Neural progenitor cell (in vitro differentiated cells): ENCODE data around the gene WDR43. TPM values are rescaled to one million over a fixed set of nuclear protein-coding genes. Genes with fewer than 3 reads are reported as not detected.
A peak's percentile ranks its signal among the peaks of the same experiment; 100 is the strongest.

Experiments used
- DNase-seq: peaks from one replicate; pipeline ENCODE4 v3.0.0-alpha.2; 2016; ENCODE audit warnings: low spot score
- H2AFZ ChIP-seq: fragments of 200-600 bp; sonication (generic); replicated peaks from 2 replicates; pipeline ENCODE4 v1.6.1; 2016; ENCODE audit warnings: antibody characterized with exemption
- H3F3A ChIP-seq: fragments of 200-600 bp; sonication (generic); 2 replicates; pipeline ENCODE4 v1.6.1; 2016; ENCODE audit warnings: antibody characterized with exemption, low read depth
- H3K27ac ChIP-seq: fragments of 200-600 bp; sonication (generic); 2 replicates; pipeline ENCODE4 v1.5.1; 2016; ENCODE audit warnings: mild to moderate bottlenecking
- H3K27me3 ChIP-seq: fragments of 200-600 bp; sonication (generic); 2 replicates; pipeline ENCODE4 v1.6.1; 2016; ENCODE audit warnings: mild to moderate bottlenecking, moderate library complexity
- H3K36me3 ChIP-seq: fragments of 200-600 bp; sonication (generic); 2 replicates; pipeline ENCODE4 v1.5.1; 2016
- H3K4me1 ChIP-seq: fragments of 200-600 bp; sonication (generic); 2 replicates; pipeline ENCODE4 v1.6.1; 2016; ENCODE audit warnings: mixed run types
- H3K4me2 ChIP-seq: fragments of 200-600 bp; sonication (generic); 2 replicates; pipeline ENCODE4 v1.6.1; 2016
- H3K4me3 ChIP-seq: fragments of 200-600 bp; sonication (generic); 2 replicates; pipeline ENCODE4 v1.5.1; 2016
- H3K79me2 ChIP-seq: fragments of 200-600 bp; sonication (generic); 2 replicates; pipeline ENCODE4 v1.6.1; 2016; ENCODE audit warnings: low read depth
- H3K9ac ChIP-seq: fragments of 200-600 bp; sonication (generic); 2 replicates; pipeline ENCODE4 v1.6.1; 2016
- H3K9me3 ChIP-seq: fragments of 200-600 bp; sonication (generic); 2 replicates; pipeline ENCODE4 v1.5.1; 2016; ENCODE audit warnings: low read depth
- H4K20me1 ChIP-seq: fragments of 200-600 bp; sonication (generic); 2 replicates; pipeline ENCODE4 v1.6.1; 2016; ENCODE audit warnings: low read depth
- H3K27ac Mint-ChIP-seq: 3 replicates; pipeline ENCODE4 v1.8.0; 2021; ENCODE audit warnings: mixed read lengths
- H3K27me3 Mint-ChIP-seq: 2 replicates; pipeline ENCODE4 v1.8.0; 2022; ENCODE audit warnings: low read depth, mild to moderate bottlenecking, inconsistent platforms, moderate library complexity, mixed read lengths; ENCODE audit not compliant: insufficient read depth
- H3K36me3 Mint-ChIP-seq: 3 replicates; pipeline ENCODE4 v1.8.0; 2021; ENCODE audit warnings: mixed read lengths
- H3K4me1 Mint-ChIP-seq: 3 replicates; pipeline ENCODE4 v1.8.0; 2021; ENCODE audit warnings: mixed read lengths
- H3K4me3 Mint-ChIP-seq: 3 replicates; pipeline ENCODE4 v1.8.0; 2021; ENCODE audit warnings: mild to moderate bottlenecking, moderate library complexity, mixed read lengths
- H3K9me3 Mint-ChIP-seq: 3 replicates; pipeline ENCODE4 v1.8.0; 2020; ENCODE audit warnings: mixed read lengths
- EZH2 ChIP-seq: fragments of 200-600 bp; sonication (generic); IDR thresholded peaks from 2 replicates; pipeline ENCODE4 v1.6.1; 2017; ENCODE audit warnings: antibody characterized with exemption, mild to moderate bottlenecking, moderate library complexity
- EZH2phosphoT487 ChIP-seq: fragments of 200-600 bp; sonication (generic); IDR thresholded peaks from 2 replicates; pipeline ENCODE4 v1.6.1; 2017; ENCODE audit warnings: antibody characterized with exemption
- total RNA-seq: library from RNA; depleted of rRNA; stranded (reverse); fragments of >200 nt; gene quantifications from 2 replicates; pipeline ENCODE4 v1.2.3, GENCODE V29; 2015; ENCODE audit warnings: low replicate concordance
- TF ChIP-seq, protein P1 (sequence below): fragments of 200-600 bp; sonication (generic); IDR thresholded peaks from 2 replicates; pipeline ENCODE4 v1.5.1; 2017; ENCODE audit warnings: antibody characterized with exemption, mild to moderate bottlenecking

Gene WDR43
- total RNA-seq, 1 donor from 2014 or later: 139 TPM

DNA sequence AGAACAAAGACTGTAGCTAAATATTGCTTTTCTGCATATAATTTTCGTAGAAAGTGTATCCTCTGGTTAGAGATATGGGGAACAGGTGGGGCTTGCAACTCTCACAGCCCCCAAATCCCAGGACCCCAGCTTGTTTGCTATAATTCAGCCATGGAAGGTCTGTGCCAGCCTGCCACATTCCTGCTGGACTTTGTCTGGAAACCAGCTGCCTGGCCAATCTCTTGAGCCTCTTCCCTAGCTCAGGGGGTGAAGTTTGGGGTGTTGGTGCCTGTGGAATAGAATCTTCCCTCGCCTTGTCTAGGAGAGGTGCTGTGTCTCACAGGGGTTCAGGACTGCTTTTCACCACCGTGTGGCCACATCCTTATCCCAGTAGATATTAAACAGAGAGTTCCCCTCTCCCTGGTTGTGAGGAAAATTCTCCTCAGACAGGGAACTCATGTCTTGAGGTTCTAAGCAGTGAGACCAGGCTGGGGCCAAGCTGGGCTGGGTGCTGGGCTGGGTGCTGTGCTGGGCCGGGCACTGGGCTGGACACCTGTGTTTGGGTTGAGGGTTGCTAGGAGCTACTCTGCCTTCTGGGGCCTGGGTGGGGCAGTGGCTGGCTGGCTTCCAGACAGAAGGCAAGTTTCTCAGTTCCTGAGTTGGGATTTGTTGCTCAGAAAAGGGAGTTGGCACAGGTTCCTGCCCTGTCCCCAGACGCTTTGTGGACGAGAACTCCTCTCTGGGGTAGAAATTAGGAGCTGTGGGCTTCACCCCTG, 98.9 kb downstream of the WDR43 start:
- Mint-ChIP-seq H3K27me3 (peaks cover 12% of the 10 kb centered on the region), H3K36me3 (no peaks in the 10 kb centered on the region), H3K4me3 (no peak overlapping the region), H3K9me3 (no peaks in the 10 kb centered on the region), H3K4me1 (peaks cover 27% of the 10 kb centered on the region), H3K27ac (peak overlapping the region; percentile 57)
- no peak overlapping the region for H3K9ac ChIP-seq
- no peaks in the 10 kb centered on the region for H3K79me2 ChIP-seq
- H3K4me1 ChIP-seq: peaks cover 8% of the 10 kb centered on the region
- no peak overlapping the region for H2AFZ ChIP-seq
- no peaks in the 10 kb centered on the region for H3F3A ChIP-seq
- H3K27me3 ChIP-seq: no peaks in the 10 kb centered on the region
- no peaks in the 10 kb centered on the region for H3K36me3 ChIP-seq
- no peak for DNase-seq
- no peak overlapping the region for H3K4me3 ChIP-seq
- H3K9me3 ChIP-seq: no peaks in the 10 kb centered on the region
- TF ChIP-seq EZH2 (no peak), EZH2phosphoT487 (no peak)
- TF ChIP-seq, protein P1, sequence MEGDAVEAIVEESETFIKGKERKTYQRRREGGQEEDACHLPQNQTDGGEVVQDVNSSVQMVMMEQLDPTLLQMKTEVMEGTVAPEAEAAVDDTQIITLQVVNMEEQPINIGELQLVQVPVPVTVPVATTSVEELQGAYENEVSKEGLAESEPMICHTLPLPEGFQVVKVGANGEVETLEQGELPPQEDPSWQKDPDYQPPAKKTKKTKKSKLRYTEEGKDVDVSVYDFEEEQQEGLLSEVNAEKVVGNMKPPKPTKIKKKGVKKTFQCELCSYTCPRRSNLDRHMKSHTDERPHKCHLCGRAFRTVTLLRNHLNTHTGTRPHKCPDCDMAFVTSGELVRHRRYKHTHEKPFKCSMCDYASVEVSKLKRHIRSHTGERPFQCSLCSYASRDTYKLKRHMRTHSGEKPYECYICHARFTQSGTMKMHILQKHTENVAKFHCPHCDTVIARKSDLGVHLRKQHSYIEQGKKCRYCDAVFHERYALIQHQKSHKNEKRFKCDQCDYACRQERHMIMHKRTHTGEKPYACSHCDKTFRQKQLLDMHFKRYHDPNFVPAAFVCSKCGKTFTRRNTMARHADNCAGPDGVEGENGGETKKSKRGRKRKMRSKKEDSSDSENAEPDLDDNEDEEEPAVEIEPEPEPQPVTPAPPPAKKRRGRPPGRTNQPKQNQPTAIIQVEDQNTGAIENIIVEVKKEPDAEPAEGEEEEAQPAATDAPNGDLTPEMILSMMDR: no peak
- H4K20me1 ChIP-seq: no peaks in the 10 kb centered on the region
- no peak overlapping the region for H3K4me2 ChIP-seq
- H3K27ac ChIP-seq: no peak overlapping the region

DNA sequence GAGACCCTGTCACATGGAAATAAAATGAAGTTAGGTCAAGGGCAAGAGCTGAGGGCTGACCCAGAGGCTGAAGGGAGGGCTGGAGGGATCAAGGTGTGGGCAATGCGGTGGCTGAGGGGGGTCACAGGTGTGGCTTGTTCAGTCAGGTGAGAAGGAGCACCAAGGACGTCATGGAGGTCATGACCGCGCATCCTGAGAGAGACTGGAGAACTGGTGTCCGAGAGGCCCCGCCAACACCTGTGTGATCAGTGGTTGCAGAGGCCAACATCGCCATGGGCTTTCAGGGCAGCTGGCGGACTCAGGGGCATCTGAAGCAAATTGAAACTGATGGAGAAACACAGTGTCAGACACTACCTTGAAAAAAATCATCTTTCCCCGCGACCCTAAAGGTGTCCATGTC, 99.6 kb downstream of the WDR43 start:
- no peak for DNase-seq
- Histone ChIP-seq H2AFZ (no peak overlapping the region), H3K27ac (no peak overlapping the region), H3K4me1 (peaks cover 8% of the 10 kb centered on the region), H3F3A (no peaks in the 10 kb centered on the region), H3K9ac (no peak overlapping the region), H3K79me2 (no peaks in the 10 kb centered on the region), H4K20me1 (no peaks in the 10 kb centered on the region), H3K9me3 (no peaks in the 10 kb centered on the region), H3K4me2 (no peak overlapping the region), H3K4me3 (no peak overlapping the region), H3K36me3 (no peaks in the 10 kb centered on the region), H3K27me3 (no peaks in the 10 kb centered on the region)
- peaks cover 27% of the 10 kb centered on the region for H3K4me1 Mint-ChIP-seq
- no peaks in the 10 kb centered on the region for H3K36me3 Mint-ChIP-seq
- TF ChIP-seq EZH2 (no peak), EZH2phosphoT487 (no peak)
- TF ChIP-seq, protein P1: no peak
- H3K4me3 Mint-ChIP-seq: no peak overlapping the region
- H3K9me3 Mint-ChIP-seq: no peaks in the 10 kb centered on the region
- H3K27me3 Mint-ChIP-seq: peaks cover 16% of the 10 kb centered on the region
- no peak overlapping the region for H3K27ac Mint-ChIP-seq

DNA sequence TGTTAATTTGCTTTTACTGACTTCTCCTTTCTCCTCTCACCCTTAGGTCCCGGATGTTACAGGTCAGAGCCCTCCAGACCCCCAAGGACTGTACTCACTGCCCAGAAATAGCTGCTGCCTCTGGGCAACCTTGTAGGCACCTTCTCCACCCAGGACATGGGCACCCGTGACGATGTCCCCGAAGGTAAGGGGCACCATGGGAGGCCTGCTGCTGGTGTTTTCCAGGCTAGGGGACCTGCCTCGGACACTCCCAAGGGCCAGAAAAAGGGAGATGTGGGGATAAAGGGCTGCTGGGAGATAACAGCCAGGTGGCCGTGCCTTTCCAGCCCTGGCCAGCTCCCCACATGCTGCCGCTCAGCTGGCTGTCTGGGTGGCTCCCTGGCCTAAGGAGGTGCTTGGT, 100.2 kb downstream of the WDR43 start:
- TF ChIP-seq EZH2 (no peak), EZH2phosphoT487 (no peak)
- TF ChIP-seq, protein P1: no peak
- H3K27me3 Mint-ChIP-seq: peaks cover 12% of the 10 kb centered on the region

More for the DNA sequence above, 100.2 kb downstream of the WDR43 start:
- Mint-ChIP-seq H3K4me3 (no peak overlapping the region), H3K36me3 (no peaks in the 10 kb centered on the region), H3K4me1 (peaks cover 27% of the 10 kb centered on the region), H3K9me3 (no peaks in the 10 kb centered on the region), H3K27ac (no peak overlapping the region)
- Histone ChIP-seq H3K4me2 (no peak overlapping the region), H3K36me3 (no peaks in the 10 kb centered on the region), H3K27me3 (no peaks in the 10 kb centered on the region), H3K9ac (no peak overlapping the region), H4K20me1 (no peaks in the 10 kb centered on the region), H3F3A (no peaks in the 10 kb centered on the region), H3K27ac (no peak overlapping the region), H3K4me1 (peaks cover 8% of the 10 kb centered on the region), H2AFZ (no peak overlapping the region), H3K79me2 (no peaks in the 10 kb centered on the region), H3K9me3 (no peaks in the 10 kb centered on the region), H3K4me3 (no peak overlapping the region)
- no peak for DNase-seq
